HG03103 (cell line): ENCODE measurements around the gene SPECC1.
"Not testable (repeated sequence)": the region's sequence is repeated elsewhere in the genome, so short reads cannot be mapped to it uniquely, and the experiment has no call there.

Experiments
- ATAC-seq: cut with Tn5 transposase; IDR thresholded peaks from one replicate; pipeline ENCODE4 v1.9.1; 2021; ENCODE audit warnings: low read depth; ENCODE audit not compliant: unreplicated experiment

The SPECC1 gene

GRCh38 chr17:20224379-20224778 lies 215.2 kb downstream of the SPECC1 start:
- ATAC-seq: no peak

DNA sequence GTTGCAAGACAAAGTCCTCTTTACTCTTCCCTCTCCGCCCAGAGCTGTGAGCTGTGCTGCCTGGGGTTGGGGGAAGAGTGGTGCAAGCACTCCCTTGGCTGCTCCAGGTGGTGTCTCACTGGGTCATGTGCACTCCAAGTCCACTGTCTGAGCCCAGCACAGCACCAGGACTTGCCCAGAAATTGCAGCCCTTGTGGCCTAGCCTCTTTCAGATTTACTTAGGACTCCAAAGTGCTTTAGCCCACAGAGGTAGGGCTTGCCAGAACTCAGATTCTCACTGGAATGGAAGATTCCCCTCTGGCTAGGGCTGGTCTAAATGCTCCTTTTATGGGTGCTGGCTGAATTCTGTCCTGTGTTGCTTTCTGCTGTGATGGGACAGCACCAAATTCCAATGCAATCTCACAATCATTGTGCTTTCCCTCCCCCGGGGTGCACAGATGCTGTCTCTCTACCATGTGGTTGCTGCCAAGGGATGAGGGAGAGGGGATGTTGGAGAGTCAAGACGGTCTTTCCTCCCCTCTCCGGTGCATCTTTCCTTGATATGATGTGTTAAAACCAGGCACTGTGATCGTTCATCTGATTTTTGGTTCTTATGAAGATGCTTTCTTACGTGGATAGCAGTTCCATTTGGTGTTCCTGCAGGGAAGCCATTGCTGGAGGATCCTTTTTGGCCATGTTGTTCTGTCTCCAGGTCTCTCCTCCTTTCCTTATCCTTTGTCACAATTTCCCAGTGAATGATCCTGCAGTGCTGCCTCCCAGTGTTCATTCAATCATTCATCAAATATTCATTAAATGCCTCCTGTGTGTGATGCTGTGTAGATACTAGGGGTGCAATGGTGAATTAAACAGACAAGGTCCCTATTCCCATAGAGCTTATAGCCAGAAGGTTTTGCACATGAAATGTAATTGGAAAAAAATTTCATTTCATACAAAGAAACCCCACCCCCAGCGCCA lies 216.3 kb downstream of the SPECC1 start:
- no peak for ATAC-seq

DNA sequence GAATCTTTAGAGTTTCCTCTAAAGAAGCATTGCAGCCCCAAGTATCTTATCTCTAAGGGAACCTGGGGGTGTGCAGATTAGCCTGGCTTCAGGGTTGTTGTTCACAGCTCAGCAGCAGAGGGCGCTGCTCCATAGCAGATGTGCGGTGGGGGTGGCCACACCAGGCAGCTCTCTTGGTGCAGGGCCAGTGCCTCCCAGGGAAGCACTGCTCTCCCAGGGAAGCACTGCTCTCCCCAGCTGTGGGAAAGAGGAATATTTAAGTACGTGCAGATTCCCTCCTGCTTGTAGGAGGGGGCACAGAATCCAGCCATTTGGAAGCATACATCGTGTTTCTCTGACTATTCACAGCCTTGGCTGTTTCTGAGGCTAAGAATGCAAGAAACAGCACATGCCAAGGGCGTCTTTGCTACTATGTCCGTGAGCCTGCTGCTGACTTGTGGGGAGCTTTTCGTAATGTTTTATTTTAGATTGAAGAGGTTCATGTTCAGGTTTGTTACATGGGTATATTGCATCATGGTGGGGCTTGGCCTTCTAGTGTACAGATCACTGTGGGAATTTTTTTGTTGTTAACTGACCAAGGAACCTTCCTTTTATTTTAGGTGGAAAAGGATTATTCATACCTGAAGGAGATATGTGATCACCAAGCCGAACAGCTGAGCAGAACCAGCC lies 217.8 kb downstream of the SPECC1 start:
- ATAC-seq: peak; percentile 61

DNA sequence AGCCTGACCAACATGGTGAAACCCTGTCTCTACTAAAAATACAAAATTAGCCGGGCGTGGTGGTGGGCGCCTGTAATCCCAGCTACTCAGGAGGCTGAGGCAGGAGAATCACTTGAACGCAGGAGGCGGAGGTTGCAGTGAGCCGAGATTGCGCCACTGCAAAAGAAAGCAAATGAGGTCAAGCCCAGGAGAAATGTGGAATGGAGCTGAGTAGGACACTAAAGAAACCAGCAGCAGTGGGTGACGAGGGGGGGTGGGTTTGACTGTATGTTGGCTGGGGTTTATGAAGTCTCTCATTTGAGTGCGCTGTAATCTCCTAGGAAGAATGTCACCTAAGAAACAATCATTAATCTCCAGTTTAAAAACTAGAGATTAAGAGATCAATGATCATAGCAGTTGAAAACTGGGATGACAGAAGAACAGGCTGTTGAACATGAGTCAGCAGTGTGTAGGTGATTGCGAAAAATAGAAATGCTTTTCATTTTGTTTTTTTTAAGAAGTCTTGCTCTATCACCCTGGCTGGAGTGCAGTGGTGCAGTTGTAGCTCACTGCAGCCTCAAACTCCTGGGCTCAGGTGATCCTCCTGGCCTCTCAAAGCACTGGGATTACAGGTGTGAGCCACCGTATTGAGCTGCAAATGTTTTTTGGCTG lies 218.7 kb downstream of the SPECC1 start:
- ATAC-seq: not testable (repeated sequence)

GRCh38 chr17:20228410-20228809 lies 219.3 kb downstream of the SPECC1 start:
- ATAC-seq: no peak

GRCh38 chr17:20228860-20229259 lies 219.7 kb downstream of the SPECC1 start:
- no peak for ATAC-seq

GRCh38 chr17:20230924-20231323 lies 221.8 kb downstream of the SPECC1 start:
- ATAC-seq: no peak

DNA sequence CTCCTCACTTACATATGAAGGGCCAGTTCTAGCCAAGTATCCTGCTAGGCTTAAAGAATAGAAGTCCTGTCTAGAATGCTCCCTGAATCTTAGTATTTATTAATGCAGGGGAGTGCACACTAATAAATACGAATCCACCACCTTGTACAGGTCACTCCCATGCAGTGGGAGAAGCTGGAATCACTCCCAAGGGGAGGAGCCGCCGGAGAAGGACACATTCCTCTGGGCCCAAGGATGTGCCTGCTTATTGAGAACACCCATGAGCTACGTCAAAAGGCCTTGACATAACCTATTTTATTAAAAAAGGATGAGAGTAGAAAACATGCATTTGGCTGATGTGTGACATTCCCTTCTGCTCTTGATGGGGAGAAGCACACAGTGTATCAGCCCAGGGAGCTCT lies 223.5 kb downstream of the SPECC1 start:
- ATAC-seq: no peak

GRCh38 chr17:20234276-20234675 lies 225.1 kb downstream of the SPECC1 start:
- ATAC-seq: no peak

DNA sequence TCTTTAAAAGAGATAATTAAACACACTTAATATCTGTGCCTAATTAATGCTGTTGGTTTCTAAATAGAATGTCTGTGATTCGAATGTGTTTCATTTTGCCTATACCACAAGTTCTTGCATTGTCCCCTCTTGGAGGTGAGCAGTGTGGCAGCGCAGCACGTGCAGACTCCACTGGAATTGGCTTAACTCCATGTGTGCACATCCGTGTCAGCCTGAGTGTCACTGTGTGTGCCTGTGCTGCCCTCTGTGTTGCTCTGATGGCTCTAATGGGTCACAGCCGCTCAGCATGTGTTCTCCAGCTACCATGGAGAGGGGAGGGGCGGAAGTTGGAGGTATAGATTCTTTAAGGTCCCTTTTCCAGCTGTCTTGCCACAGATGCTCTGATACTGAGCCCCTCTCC lies 226.6 kb downstream of the SPECC1 start:
- no peak for ATAC-seq

DNA sequence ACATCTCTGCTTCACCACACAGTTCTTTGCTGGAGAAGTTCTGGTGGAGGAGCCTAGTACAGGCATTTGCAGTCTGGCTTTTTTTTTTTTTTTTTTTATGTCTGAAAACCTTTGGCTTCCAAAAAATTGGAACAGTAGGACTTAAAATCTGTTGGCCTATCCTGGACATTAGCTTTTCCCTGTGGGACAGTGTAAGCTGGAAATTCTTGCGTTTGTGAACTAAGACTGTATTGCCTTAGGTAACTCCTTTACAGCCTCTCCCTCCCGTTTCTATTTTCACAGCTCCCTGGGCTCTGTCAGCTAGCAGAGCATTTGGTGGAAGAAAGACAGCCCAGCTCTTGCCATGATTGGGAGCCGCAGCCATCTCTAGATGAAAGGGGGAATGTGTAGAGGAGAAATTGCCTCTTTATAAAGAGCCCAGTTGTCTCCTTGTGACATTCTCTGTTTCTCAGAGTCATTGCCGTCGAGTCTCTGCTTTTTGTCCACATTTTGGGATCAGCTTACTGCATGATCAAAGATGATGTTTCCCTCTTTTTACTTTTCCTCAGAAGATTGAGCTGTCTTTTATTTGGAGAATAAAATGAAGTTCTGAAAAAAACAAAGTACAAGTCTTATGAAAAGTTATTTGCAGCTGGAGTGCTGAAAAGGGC lies 227.5 kb downstream of the SPECC1 start:
- ATAC-seq: no peak

- not testable (repeated sequence) for ATAC-seq
Measured at GRCh38 chr17:20239776-20240175, 230.6 kb downstream of the SPECC1 start.

DNA sequence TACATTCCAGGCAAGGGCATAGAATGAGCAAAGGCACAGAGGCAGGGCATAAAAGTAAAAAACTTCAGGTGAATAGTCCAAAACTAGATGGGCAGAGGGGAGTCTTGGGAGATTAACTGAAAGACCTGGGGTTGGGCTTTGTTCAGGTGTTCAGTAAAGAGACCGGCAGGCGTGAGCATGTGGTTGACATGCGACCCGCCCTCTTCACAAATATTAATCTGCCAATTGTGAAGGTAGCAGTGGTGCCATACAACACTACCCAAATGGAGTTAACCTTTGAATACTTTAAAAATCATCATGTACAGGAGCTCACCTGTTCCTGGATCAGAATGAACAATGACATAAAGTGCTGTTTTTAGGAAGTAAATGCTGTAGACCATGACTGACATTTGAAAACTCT lies 232.7 kb downstream of the SPECC1 start:
- no peak for ATAC-seq

- no peak for ATAC-seq
Measured at GRCh38 chr17:20242271-20242670, 233.1 kb downstream of the SPECC1 start.

- no peak for ATAC-seq
Measured at GRCh38 chr17:20243524-20243923, 234.4 kb downstream of the SPECC1 start.

DNA sequence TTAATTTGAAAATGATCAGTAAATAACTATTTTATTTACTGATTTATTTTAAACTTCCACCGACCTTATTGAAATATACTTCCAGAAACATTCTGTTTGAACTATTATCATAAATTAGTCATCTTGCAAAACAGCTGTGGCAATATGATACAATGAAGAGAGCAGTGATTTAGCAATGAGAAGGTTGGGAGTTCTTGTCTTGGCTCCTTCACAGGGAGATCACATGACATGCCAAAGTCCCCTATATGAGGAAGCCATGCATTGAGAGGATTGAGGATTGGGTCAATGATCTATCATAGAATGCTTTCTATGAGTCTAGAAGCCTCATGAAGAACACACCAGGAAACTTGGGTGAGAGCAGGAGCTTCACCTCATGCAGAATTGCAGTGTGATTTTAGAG lies 235.5 kb downstream of the SPECC1 start:
- no peak for ATAC-seq

DNA sequence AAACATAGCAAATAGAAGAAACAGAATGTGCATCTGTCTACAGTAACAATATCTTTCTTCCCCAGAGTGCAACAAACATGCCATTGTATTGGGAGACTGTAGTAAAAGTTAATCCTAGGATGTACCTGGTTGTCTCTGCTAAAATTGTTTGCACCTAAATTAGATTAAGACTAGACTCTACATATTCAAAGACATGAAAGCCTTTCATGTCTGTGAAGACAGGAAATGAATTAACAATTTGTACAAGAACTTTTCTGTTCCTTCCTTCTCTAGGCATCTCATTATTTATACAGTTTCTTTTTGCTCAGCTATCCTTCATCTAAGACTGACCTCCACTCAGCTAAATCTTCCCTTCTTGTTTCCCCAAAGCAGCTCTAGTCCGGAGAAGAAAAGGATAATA lies 237.5 kb downstream of the SPECC1 start:
- ATAC-seq: no peak

GRCh38 chr17:20253323-20253722 lies 244.2 kb downstream of the SPECC1 start:
- ATAC-seq: no peak

- ATAC-seq: no peak
Measured at GRCh38 chr17:20254541-20254940, 245.4 kb downstream of the SPECC1 start.

DNA sequence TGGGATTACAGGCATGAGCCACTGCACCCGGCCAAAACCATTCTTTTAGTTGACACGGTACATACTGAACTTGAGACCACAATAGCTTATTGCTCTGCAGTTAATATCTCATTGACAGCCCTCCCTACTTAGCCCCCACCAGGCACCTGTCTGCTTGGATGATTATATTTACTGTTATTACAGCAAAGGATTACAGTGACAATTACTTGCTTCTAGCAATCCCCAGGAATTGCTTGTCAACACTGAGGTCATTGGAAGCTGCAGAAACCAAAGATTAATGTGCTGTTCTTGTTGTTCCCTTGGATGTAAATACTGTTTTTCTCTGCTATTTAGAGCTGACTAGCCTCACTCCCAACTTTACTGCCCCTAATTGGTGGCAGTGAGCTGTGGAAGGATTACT lies 247.0 kb downstream of the SPECC1 start:
- no peak for ATAC-seq

- ATAC-seq: no peak
Measured at GRCh38 chr17:20257008-20257407, 247.8 kb downstream of the SPECC1 start.
